Keratinocyte (primary cell): ENCODE results near the gene TFF1. TPM values are rescaled to one million over a fixed set of nuclear protein-coding genes. Genes with fewer than 3 reads are reported as not detected.

Source experiments
- DNase-seq: peaks from one replicate; pipeline ENCODE4 v3.0.0-alpha.2; 2011; ENCODE audit warnings: low read depth, missing footprints, low spot score
- FAIRE-seq: peaks from 2 replicates; lab custom pipeline; 2011; peaks lifted over from hg19 to GRCh38; lab: Jason Lieb, UNC
- H2AFZ ChIP-seq: 2 replicates; pipeline ENCODE4 v1.6.0; 2012; ENCODE audit warnings: low read length, control low read depth, inconsistent platforms; ENCODE audit not compliant: control insufficient read depth
- H3K27ac ChIP-seq: 2 replicates; pipeline ENCODE4 v1.5.1; 2011; ENCODE audit warnings: low read length; ENCODE audit not compliant: control insufficient read depth, insufficient read depth
- H3K27me3 ChIP-seq: 3 replicates; pipeline ENCODE4 v1.6.0; 2011; ENCODE audit warnings: low read length; ENCODE audit not compliant: control insufficient read depth, insufficient read depth; ENCODE audit errors: extremely low read depth
- H3K36me3 ChIP-seq, 2 experiments: 2 replicates in 1 of 2; 3 replicates in 1 of 2; pipeline ENCODE4 v1.5.1; 2011; ENCODE audit warnings: low read length in 2 of 2, mild to moderate bottlenecking in 1 of 2; ENCODE audit not compliant: control insufficient read depth in 2 of 2, insufficient read depth in 2 of 2; ENCODE audit errors: extremely low read depth in 1 of 2
- H3K4me1 ChIP-seq: 3 replicates; pipeline ENCODE4 v1.5.1; 2011; ENCODE audit warnings: low read length; ENCODE audit not compliant: control insufficient read depth, insufficient read depth; ENCODE audit errors: extremely low read depth
- H3K4me2 ChIP-seq: 3 replicates; pipeline ENCODE4 v1.6.0; 2011; ENCODE audit warnings: low read depth, low read length; ENCODE audit not compliant: control insufficient read depth, insufficient read depth; ENCODE audit errors: extremely low read depth
- H3K4me3 ChIP-seq, 3 experiments: fragments of 200-600 bp in 1 of 3; sonication (generic) in 1 of 3; 2 replicates in 2 of 3; 3 replicates in 1 of 3; pipeline ENCODE4 v1.5.1; 2011 to 2016; ENCODE audit warnings: low read length in 3 of 3, mild to moderate bottlenecking in 3 of 3, control low read depth in 2 of 3, inconsistent platforms in 1 of 3, low read depth in 1 of 3, mixed read lengths in 1 of 3, mixed run types in 1 of 3, moderate library complexity in 1 of 3; ENCODE audit not compliant: control insufficient read depth in 2 of 3, insufficient read depth in 2 of 3; ENCODE audit errors: extremely low read depth in 1 of 3
- H3K79me2 ChIP-seq: 2 replicates; pipeline ENCODE4 v1.6.0; 2012; ENCODE audit warnings: low read length; ENCODE audit not compliant: control insufficient read depth, insufficient read depth
- H3K9ac ChIP-seq: 3 replicates; pipeline ENCODE4 v1.6.0; 2011; ENCODE audit warnings: low read length; ENCODE audit not compliant: control insufficient read depth, insufficient read depth; ENCODE audit errors: extremely low read depth
- H3K9me1 ChIP-seq: 3 replicates; pipeline ENCODE4 v1.6.0; 2011; ENCODE audit warnings: low read length; ENCODE audit not compliant: control insufficient read depth, insufficient read depth; ENCODE audit errors: extremely low read depth
- H3K9me3 ChIP-seq: 2 replicates; pipeline ENCODE4 v1.5.1; 2012; ENCODE audit warnings: low read depth, low read length; ENCODE audit not compliant: control insufficient read depth
- H4K20me1 ChIP-seq: 3 replicates; pipeline ENCODE4 v1.6.0; 2011; ENCODE audit warnings: low read length; ENCODE audit not compliant: control insufficient read depth, insufficient read depth; ENCODE audit errors: extremely low read depth
- EZH2 ChIP-seq: IDR thresholded peaks from one replicate; pipeline ENCODE4 v1.6.1; 2012; ENCODE audit warnings: inconsistent platforms, mild to moderate bottlenecking, low read length, moderate library complexity
- dilution Hi-C: fragments of 300-500 bp; cut with MboI; formaldehyde crosslinking; loops from one replicate; pipeline ENCODE4 v1.7.0; 2020; ENCODE audit warnings: low sequenced_read_pairs; ENCODE audit not compliant: extremely low pct_ligation_motif_present
- polyA plus RNA-seq, 5 experiments: library from polyadenylated mRNA; depleted of rRNA in 3 of 5; stranded (reverse) in 3 of 5; stranded (forward) in 1 of 5; unstranded in 1 of 5; fragments of >200 nt; gene quantifications; 1 replicate in 1 of 5; 2 replicates in 3 of 5; 3 replicates in 1 of 5; pipeline versions ENCODE4 v1.2.1 to v1.2.3, GENCODE V29; 2011 to 2012; ENCODE audit warnings: missing spikeins in 2 of 5, low read depth in 1 of 5, low replicate concordance in 1 of 5
- TF ChIP-seq, protein P1 (sequence below), 3 experiments: IDR thresholded peaks in 1 of 3; conservative IDR thresholded peaks in 1 of 3; optimal IDR thresholded peaks in 1 of 3; 2 replicates in 2 of 3; 3 replicates in 1 of 3; pipeline versions ENCODE3 to v1.5.1; 2011; ENCODE audit warnings: low read length in 3 of 3, mild to moderate bottlenecking in 3 of 3, moderate library complexity in 2 of 3, control low read depth in 1 of 3, inconsistent platforms in 1 of 3; ENCODE audit not compliant: insufficient read depth in 2 of 3; ENCODE audit errors: extremely low read depth in 1 of 3

Gene TFF1
- polyA plus RNA-seq, 1 donor (not counting 4 experiments of a cell fraction or from before 2014, with no cell fraction given) = not detected

DNA sequence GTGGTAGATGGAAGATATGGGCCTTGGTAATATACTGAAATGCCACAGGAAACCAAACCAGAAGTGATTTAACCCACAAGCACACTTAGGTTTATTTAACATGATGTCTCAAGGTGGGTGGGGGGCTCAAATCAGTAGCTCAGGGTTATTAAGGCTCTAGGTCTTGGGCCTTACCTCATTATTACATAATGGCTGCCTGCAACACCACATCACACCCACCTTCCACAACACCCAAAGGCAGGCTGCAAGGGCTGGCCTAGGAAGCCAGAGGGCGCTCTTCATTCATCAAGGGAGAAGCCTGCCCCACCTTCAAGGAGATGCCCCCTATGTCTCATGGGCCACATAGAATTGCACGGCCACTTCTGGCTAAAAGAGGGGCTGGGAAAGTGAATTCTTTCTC, 6.0 kb downstream of the TFF1 start:
- FAIRE-seq (no peak), DNase-seq (no peak)
- Histone ChIP-seq H3K27ac (no peak overlapping the region), H3K4me3 (no peak overlapping the region), H2AFZ (no peak overlapping the region), H3K27me3 (no peaks in the 10 kb centered on the region), H3K4me1 (no peaks in the 10 kb centered on the region), H3K9ac (no peak overlapping the region), H3K9me1 (no peaks in the 10 kb centered on the region), H3K9me3 (peaks cover 3% of the 10 kb centered on the region), H3K4me2 (no peak overlapping the region), H3K79me2 (no peaks in the 10 kb centered on the region), H3K36me3 (no peaks in the 10 kb centered on the region), H4K20me1 (no peaks in the 10 kb centered on the region)
- dilution Hi-C loops = no loop called here
- TF ChIP-seq, protein P1, sequence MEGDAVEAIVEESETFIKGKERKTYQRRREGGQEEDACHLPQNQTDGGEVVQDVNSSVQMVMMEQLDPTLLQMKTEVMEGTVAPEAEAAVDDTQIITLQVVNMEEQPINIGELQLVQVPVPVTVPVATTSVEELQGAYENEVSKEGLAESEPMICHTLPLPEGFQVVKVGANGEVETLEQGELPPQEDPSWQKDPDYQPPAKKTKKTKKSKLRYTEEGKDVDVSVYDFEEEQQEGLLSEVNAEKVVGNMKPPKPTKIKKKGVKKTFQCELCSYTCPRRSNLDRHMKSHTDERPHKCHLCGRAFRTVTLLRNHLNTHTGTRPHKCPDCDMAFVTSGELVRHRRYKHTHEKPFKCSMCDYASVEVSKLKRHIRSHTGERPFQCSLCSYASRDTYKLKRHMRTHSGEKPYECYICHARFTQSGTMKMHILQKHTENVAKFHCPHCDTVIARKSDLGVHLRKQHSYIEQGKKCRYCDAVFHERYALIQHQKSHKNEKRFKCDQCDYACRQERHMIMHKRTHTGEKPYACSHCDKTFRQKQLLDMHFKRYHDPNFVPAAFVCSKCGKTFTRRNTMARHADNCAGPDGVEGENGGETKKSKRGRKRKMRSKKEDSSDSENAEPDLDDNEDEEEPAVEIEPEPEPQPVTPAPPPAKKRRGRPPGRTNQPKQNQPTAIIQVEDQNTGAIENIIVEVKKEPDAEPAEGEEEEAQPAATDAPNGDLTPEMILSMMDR (optimal IDR thresholded peaks at IDR 0.05 in 1 of 3, IDR thresholded peaks at IDR 0.05 in 1 of 3, conservative IDR thresholded peaks at IDR 0.05 in 1 of 3; ENCODE audit: extremely low read depth in 1 of 3, insufficient read depth in 2 of 3, low read length in 3 of 3) = no peak
- TF ChIP-seq EZH2 = no peak

DNA sequence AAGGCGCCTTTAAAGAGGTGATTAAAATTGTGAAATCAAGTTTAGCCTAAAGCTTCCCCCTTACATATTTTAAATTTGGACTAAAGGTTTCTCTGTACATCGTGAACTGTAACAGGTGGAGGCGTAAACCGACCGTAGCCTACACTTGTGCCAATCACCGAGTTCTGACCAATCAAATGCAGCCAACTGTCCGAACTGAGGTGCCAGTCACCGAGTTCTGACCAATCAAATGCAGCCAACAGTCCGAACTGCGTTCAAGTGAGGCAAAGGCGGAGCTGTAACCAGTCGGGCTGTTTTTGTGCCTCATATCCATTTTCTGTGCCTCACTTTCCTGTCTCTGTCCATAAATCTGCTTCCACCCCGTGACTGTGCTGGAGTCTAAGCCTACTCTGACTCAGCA, 7.4 kb downstream of the TFF1 start:
- H4K20me1 ChIP-seq = no peaks in the 10 kb centered on the region
- no peak overlapping the region for H3K27ac ChIP-seq
- no peak for DNase-seq
- dilution Hi-C loops = no loop called here
- no peaks in the 10 kb centered on the region for H3K4me1 ChIP-seq
- H3K9me3 ChIP-seq = peaks cover 3% of the 10 kb centered on the region
- H3K9ac ChIP-seq = no peak overlapping the region
- H3K36me3 ChIP-seq = no peaks in the 10 kb centered on the region
- H3K79me2 ChIP-seq = no peaks in the 10 kb centered on the region
- no peaks in the 10 kb centered on the region for H3K9me1 ChIP-seq
- TF ChIP-seq EZH2 = no peak
- TF ChIP-seq, protein P1 (optimal IDR thresholded peaks at IDR 0.05 in 1 of 3, IDR thresholded peaks at IDR 0.05 in 1 of 3, conservative IDR thresholded peaks at IDR 0.05 in 1 of 3; ENCODE audit: extremely low read depth in 1 of 3, insufficient read depth in 2 of 3, low read length in 3 of 3) = no peak
- H3K4me3 ChIP-seq = no peak overlapping the region
- no peaks in the 10 kb centered on the region for H3K27me3 ChIP-seq
- no peak overlapping the region for H3K4me2 ChIP-seq
- H2AFZ ChIP-seq = no peak overlapping the region
- FAIRE-seq = no peak
